HG03095 (cell line): ENCODE data around the gene GPAT3.
A peak's percentile ranks its signal among the peaks of the same experiment; 100 is the strongest.

ENCODE experiments used
- ATAC-seq: cut with Tn5 transposase; IDR thresholded peaks from one replicate; pipeline ENCODE4 v1.9.1; 2021; ENCODE audit warnings: moderate library complexity; ENCODE audit not compliant: unreplicated experiment

GPAT3 gene

DNA sequence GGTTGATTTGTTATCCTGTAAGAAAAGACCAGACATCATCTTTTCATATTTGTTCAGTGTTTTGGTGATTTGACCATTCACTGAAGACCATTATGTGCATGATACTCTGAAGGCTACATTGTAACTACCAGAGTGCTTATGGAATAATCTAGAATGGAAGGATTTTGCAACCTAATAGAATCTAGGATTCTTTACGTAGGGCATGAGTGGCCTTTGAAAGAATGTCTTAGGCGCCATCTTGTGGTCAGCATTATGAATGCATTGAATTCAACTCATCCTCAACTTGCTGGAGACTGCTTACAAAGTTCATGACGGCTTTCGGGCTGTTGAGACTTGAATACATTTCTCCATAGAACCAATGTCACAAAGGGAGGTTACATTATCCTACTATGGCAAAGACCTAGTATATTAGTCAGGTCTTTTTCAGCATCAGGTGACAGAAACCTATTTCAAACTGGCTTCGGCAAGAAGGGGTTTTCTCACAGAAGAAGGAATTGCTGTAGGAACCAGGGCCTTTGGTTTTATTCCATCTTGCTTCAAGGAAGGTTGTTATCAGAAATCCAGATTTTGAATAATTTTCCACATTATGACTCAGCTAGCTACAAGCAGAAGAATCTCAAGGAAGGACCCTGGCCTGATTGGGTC is 104.1 kb downstream of the GPAT3 start:
- peak; percentile 67 for ATAC-seq

DNA sequence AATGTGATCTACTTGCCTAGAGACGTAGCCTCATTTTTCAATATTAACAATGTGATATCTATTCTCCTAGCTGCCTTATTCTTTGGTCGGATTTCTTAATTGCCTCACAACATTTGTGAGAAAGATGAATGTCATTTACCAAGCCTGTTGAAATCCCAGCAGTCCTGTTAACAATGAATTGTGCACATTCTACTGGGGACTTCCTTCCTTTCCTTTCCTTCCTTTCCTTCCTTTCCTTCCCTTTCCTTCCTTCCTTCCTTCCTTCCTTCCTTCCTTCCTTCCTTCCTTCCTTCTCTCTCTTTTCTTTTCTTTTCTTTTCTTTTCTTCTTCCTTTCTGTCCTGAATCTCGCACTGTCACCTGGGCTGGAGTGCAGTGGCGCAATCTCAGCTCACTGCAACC is 107.1 kb downstream of the GPAT3 start:
- no peak for ATAC-seq

- peak; percentile 72 for ATAC-seq
These were observed 109.1 kb downstream of the GPAT3 start for GRCh38 chr4:83644677-83645659.

GRCh38 chr4:83646538-83647239 is 110.8 kb downstream of the GPAT3 start:
- no peak for ATAC-seq

GRCh38 chr4:83651846-83652245 is 115.9 kb downstream of the GPAT3 start:
- ATAC-seq, result no peak
